ENCODE measurements around the gene TUSC2.
"Not testable (repeated sequence)": the region's sequence is repeated elsewhere in the genome, so short reads cannot be mapped to it uniquely, and the experiment has no call there.

The TUSC2 gene

DNA sequence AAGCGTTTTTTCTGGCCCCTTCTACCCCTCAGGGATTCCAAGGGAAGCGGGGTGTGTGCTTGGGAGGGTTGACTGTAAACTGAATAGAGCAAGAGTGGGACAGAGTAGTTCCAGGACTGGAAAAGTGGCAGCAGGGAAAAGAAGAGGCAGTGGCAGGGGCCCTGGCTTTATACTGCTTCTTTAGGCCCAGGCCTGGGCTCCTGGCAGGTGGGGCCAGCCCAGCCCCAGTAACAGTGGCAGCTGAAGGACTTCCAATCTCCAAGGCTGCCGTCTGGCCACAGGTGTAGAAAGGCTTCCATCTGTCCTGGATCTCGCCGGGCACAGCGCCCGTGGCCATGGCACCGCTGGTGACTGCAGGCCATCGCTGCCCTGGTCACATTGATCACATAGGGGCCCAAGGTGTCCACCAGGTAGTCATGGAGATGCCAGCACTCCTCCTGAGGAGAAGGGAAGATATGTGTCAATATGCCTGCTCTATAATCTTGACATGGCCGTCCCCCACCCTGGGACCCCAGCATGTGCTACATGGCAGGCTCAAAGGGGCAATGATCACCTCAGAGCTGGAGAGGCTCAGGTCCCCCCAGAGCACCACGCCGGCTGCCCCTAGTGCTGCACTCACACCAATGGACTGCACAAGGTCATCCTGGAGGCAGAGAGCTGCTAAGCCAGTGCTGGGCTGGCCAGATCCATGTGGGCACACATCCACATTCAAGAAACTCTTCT is 34.8 kb downstream of the TUSC2 start:
- FAIRE-seq = no peak

DNA sequence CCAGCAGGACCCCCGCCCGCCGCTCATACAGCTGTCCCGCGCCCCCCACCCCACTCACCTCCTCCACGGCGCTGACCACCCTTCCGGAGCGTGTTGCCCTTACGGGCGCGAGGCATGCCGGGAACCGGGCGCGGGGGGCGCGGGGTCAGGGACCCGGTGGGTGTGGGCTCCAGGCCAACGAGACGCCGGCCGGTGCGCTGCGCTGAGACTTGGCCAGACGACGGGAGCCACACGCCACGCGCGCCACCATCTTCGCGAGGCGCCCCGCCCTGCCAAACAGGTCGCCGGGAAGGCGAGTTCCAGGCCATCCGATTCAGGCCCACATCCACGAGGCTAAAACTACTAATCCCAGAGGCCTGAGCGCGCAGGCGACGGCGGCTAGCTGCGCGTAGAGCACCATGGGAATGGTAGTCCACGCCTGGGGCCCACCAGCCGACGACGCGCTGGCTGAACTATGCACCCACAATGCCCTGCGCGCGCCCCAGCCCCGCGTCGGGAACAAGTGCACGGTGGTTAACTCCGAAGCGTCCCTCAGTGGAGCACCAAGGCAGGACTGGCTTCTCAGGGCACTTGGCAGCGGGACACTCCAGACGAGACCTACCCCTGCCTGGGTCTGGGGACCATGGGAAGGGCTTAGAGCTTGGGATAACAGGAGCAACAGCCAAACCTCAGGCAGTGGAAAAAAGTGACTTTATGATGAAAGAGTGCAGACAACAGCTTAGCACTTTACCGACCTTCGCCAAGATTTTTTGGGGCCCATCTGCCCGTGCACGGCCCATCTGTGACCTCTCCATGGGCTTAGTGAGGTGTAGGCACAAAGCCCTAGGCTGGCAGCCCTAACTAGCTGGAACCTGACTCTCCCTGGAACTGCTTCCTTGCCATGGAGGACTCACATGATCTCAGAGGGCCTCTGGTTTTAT is 35.6 kb downstream of the TUSC2 start, which contains the start of gene IFRD2:
Gene IFRD2, minus strand, starts transcription at position 271 of the 920 bp plus-strand sequence. Its CDS starts 155 bp downstream, at position 116.
- FAIRE-seq = peak; percentile 79

DNA sequence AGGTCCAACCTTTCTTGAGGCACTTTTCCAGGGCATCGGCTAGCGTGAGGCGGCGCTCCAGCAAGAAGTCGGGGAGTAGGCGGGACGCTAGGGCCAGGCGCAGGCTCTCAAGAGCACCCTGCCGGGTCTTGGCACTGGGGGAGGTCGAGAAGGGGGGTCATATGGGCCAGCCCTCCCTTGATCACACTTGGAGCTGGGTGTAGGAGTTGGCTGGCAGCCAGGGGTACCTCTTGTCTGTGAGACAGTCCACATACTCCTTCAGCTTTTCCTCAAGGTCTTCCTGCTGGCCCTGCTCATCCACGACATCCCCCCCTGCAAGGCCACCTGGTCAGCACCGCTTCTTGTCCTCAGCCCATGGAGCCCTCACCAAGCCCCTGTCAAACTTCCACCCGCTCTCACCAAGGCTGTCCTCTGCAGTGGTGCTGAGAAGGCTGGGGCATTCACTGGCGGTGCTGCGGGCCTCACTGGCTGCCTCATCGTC is 37.8 kb downstream of the TUSC2 start:
- no peak for FAIRE-seq

GRCh38 chr3:50289130-50289529 is 38.9 kb downstream of the TUSC2 start:
- no peak for FAIRE-seq

DNA sequence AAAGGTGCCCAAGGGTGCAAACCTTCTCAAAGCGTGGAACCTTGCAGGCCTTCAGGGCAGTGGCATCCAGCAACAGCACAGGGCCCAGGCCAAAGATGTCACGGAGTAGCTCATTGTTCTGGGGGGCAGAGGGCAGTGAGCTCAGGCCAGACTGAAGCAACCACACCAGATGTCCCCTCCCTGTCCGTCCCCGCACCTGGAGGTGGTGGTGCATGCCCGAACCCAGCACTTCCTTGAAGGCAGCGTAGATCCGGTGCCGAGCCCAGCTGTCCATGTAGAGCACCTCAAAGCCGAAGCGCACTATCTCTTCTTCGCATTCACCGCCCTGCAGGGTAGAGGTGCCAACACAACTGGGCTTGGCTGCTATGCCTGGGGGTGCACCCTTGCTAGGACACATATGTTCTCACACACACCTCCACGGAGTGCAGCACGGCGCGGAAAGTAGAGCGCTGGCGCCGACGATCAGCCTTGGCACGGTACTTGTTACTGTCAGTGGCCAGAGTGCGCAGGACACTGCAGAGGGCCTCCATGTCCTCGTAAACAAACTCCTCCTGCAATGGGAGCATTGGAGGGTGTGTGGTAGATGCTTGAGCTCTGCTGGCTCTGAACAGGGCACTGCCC is 39.5 kb downstream of the TUSC2 start:
- FAIRE-seq = no peak

GRCh38 chr3:50287262-50287661 is 40.8 kb downstream of the TUSC2 start:
- no peak for FAIRE-seq

- FAIRE-seq = no peak
Measured at GRCh38 chr3:50286322-50287227, 41.4 kb downstream of the TUSC2 start.

GRCh38 chr3:50284121-50284520 is 43.9 kb downstream of the TUSC2 start:
- FAIRE-seq = not testable (repeated sequence)

DNA sequence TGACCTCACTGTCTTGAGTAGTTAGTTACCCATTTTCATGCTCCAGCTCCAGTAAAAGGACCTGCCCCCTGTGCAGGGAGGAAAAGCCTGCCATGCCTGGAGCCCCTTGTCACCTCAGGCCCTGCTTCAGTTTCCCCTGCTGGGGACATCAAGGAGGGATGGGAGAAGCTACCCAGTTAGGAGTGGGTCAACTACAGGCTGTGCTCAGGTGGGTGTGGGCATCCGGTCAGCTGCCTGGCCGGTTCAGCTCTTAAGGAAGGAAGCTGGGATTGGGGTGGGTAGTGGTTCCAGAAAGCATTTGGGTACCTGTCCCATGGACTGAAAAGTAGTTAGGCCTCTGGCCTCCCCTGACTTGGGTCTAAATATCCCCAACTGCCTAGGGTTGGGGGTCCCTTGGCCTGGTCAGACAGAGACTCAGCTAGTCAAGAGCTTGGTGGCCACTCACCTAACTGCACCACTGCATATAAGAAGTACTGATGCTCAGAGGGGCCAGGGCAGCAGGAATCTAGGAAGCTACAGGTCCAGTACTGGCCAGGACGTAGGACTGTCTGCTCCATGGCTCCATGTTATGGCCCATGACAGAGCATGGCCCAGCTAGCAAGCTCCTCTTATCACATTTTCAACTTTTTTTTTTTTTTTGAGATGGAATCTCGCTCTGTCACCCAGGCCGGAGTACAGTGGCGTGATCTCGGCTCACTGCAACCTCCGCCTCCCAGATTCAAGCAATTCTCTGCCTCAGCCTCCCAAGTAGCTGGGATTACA is 48.6 kb downstream of the TUSC2 start:
- FAIRE-seq = no peak

GRCh38 chr3:50278880-50279224 is 49.2 kb downstream of the TUSC2 start, which contains the start of gene LSMEM2:
LSMEM2 (plus strand) TSS chr3:50279087; CDS start chr3:50279114, 27 bp downstream.
- FAIRE-seq = no peak

GRCh38 chr3:50278123-50278879 is 49.7 kb downstream of the TUSC2 start:
- no peak for FAIRE-seq

- FAIRE-seq = no peak
Measured at GRCh38 chr3:50276762-50277101, 51.3 kb downstream of the TUSC2 start.

DNA sequence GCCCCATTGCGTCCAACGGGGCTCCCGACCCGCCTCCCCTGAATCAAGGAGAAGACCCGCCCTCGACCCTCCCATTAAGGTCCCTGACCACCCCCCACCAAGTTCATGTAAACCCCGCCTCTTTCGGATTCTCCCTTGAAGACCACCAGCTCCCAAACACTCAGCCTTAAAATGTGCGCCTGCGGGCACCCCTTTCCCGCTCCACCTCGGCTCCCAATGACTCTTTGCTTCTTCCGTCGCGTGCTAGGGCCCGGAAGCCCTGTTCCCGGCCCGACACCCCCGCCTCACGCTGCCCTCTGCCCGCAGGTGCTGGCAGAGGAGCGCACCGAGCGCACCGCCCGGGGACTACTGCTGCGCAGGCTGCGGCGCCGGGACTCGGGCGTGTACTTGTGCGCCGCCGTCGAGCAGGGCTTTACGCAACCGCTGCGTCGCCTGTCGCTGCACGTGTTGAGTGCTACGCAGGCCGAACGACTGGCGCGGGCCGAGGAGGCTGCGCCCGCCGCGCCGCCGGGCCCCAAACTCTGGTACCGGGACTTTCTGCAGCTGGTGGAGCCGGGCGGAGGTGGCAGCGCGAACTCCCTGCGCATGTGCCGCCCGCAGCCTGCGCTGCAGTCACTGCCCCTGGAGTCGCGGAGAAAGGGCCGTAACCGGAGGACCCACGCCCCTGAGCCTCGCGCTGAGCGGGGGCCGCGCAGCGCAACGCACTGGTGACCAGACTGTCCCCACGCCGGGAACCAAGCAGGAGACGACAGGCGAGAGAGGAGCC is 51.8 kb downstream of the TUSC2 start:
- FAIRE-seq = no peak

GRCh38 chr3:50275141-50275995 is 52.7 kb downstream of the TUSC2 start:
- no peak for FAIRE-seq
